Cardiac muscle cell (in vitro differentiated cells and primary cell): Measurements from ENCODE around the gene GNG13. TPM values are rescaled to one million over a fixed set of nuclear protein-coding genes. Genes with fewer than 3 reads are reported as not detected.

Source experiments
- DNase-seq, 2 donors: peaks; one replicate each; pipeline versions ENCODE4 v3.0.0 to v3.0.0-alpha.2; 2010 to 2017; ENCODE audit warnings: low read depth in 1 of 2, low spot score in 1 of 2
- H3K27ac ChIP-seq: fragments of 200-600 bp; sonication (generic); 2 replicates; pipeline ENCODE4 v1.5.1; 2016
- H3K27me3 ChIP-seq: fragments of 200-600 bp; sonication (generic); 2 replicates; pipeline ENCODE4 v1.6.0; 2016; ENCODE audit warnings: control low read depth
- H3K36me3 ChIP-seq: fragments of 200-600 bp; sonication (generic); 2 replicates; pipeline ENCODE4 v1.5.1; 2016; ENCODE audit warnings: control low read depth
- H3K4me1 ChIP-seq: fragments of 200-600 bp; sonication (generic); 2 replicates; pipeline ENCODE4 v1.8.1; 2017; ENCODE audit warnings: low read depth, mild to moderate bottlenecking, mixed run types
- H3K4me3 ChIP-seq: fragments of 200-600 bp; sonication (generic); 2 replicates; pipeline ENCODE4 v1.5.1; 2016; ENCODE audit warnings: mild to moderate bottlenecking
- H3K9me3 ChIP-seq: fragments of 200-600 bp; sonication (generic); 2 replicates; pipeline ENCODE4 v1.5.1; 2017; ENCODE audit warnings: low read depth, mild to moderate bottlenecking, control low read depth
- polyA plus RNA-seq: library from polyadenylated mRNA; unstranded; fragments of >200 nt; fragmentation: Nextera tagmentation; extraction: Ambion mirVana; gene quantifications from 2 replicates; pipeline ENCODE4 v1.2.1, GENCODE V29; 2016
- total RNA-seq: library from RNA; depleted of rRNA; stranded (reverse); fragments of >200 nt; gene quantifications from 2 replicates; pipeline ENCODE4 v1.2.3, GENCODE V29; 2016
- TF ChIP-seq, protein P1 (sequence below): IDR thresholded peaks from 2 replicates; pipeline ENCODE4 v1.5.1; 2012; ENCODE audit warnings: low read depth, mild to moderate bottlenecking, low read length

Gene GNG13
- total and polyA plus RNA-seq, 2 experiments from 2014 or later: 0.79 TPM; not detected in 1

DNA sequence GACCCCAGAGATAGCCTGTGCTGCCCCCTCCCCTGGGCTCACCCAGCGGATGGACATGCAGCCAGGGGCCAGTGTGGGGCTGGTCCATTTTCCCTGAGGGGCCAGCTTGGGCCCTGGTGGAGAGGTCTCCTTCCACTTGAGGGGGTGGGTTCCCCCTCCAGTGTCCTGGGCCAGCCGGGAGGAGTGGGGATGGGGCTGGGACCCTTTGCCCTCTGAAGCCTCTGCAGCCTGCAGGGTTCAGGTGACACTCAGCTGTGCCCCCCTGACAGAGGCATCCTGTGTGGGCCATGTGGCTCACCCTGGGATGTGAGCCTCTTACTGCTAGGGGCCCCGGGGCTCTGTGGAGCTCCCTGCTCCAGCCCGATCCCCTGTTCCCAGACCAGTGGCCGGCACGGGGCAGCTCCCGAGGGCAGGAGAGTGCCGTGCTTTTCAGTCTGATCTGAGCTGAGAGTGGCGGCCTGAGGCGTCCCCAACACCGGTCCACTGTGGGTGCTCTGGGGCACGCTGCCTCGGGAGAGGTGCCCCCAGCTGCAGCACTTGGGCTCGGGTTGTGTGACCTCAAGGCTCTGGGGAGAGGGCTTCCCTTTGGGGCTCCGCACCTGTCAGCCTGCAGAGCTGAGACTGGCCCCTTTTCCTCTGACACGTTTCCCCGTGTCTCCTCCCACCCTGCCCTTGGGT is 439 bp upstream of the GNG13 start:
- no peak overlapping the region for H3K4me3 ChIP-seq
- H3K9me3 ChIP-seq: no peaks in the 10 kb centered on the region
- peaks cover 39% of the 10 kb centered on the region for H3K27me3 ChIP-seq
- no peak overlapping the region for H3K27ac ChIP-seq
- DNase-seq: no peak
- TF ChIP-seq, protein P1, sequence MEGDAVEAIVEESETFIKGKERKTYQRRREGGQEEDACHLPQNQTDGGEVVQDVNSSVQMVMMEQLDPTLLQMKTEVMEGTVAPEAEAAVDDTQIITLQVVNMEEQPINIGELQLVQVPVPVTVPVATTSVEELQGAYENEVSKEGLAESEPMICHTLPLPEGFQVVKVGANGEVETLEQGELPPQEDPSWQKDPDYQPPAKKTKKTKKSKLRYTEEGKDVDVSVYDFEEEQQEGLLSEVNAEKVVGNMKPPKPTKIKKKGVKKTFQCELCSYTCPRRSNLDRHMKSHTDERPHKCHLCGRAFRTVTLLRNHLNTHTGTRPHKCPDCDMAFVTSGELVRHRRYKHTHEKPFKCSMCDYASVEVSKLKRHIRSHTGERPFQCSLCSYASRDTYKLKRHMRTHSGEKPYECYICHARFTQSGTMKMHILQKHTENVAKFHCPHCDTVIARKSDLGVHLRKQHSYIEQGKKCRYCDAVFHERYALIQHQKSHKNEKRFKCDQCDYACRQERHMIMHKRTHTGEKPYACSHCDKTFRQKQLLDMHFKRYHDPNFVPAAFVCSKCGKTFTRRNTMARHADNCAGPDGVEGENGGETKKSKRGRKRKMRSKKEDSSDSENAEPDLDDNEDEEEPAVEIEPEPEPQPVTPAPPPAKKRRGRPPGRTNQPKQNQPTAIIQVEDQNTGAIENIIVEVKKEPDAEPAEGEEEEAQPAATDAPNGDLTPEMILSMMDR: no peak
- H3K36me3 ChIP-seq: no peaks in the 10 kb centered on the region
- H3K4me1 ChIP-seq: peaks cover 4% of the 10 kb centered on the region

DNA sequence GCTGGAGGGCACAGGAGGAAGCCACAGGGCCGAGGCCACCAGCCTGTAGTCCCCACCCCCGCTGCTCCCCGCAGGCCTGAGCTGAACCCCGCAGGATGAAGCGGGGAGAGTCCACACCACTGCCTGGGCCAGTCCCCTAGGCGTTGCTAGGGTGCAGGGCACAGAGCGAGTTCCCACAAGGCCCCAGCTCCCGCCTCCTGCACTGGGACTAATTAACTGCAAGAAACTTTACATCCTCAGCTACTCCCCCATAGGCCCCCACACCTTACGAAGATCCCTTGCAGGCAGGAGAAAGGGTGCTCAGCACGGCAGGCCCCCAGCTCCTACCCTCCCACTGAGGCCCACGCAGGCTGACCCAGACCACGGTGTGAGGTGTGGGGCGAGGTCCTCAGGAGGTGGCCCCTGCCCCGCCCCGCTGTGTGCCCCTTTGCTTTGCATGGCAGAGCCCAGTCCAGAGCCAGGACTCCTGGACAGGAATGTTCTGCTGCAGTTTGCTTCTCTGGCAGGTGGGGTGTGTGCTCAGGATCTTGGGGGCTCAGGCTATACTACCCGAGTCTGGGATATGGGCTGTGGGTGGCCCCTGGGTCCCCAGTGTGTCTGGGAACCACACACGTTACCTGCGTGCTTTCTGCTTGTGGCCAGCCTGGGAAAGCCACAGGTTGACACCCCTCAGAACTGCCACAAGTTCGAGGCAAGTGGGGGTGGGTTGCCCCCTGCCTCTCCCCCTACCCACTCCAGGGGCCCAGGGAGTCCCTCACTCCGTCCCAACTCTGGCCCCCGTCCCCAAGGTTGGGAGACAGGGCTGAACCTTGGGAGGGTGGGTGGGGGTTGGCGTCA is 1.2 kb downstream of the GNG13 start:
- Histone ChIP-seq H3K4me1 (peaks cover 4% of the 10 kb centered on the region), H3K27me3 (peaks cover 39% of the 10 kb centered on the region), H3K36me3 (no peaks in the 10 kb centered on the region), H3K27ac (no peak overlapping the region), H3K9me3 (no peaks in the 10 kb centered on the region), H3K4me3 (no peak overlapping the region)
- no peak for DNase-seq
- TF ChIP-seq, protein P1: no peak

DNA sequence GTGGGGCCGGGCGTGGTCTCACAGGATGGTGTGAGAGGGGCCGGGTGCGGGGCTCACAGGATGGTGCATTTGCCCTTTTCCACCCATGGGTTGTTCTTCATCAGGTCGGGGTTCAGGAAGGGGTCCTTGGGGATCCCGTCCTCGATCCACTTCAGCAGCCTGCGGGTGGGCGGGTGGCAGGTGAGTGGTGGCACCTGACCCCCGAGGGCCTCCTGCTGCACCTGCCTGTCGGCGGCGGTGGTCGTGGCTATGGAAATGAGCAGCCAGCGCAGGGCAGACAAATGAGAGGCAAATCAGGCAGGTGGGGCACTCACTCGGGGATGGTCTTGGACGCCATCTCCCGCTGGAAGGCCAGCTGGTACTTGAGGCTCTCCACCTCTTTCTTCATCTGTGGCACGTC is 1.9 kb downstream of the GNG13 start:
- Histone ChIP-seq H3K4me1 (peaks cover 4% of the 10 kb centered on the region), H3K4me3 (no peak overlapping the region), H3K27me3 (peaks cover 39% of the 10 kb centered on the region), H3K27ac (no peak overlapping the region), H3K36me3 (no peaks in the 10 kb centered on the region), H3K9me3 (no peaks in the 10 kb centered on the region)
- DNase-seq: no peak
- TF ChIP-seq, protein P1: no peak

DNA sequence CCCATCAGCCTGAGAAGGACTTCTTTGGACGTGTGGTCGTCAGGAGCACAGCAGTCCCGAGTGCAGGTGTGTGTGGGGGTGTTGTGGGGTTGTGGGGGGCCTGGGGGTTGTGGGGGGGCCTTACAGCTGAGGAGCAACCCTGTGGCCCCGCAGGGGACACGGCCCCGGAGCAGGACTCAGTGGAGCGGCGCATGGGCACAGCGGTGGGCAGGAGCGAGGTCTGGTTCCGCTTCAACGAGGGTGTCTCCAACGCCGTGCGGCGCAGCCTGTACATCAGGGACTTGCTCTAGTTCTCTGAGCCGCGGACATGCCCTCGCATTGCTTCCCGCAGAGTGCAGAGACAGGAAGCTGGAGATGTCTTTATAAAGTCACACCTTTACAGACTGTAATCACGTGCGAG is 2.8 kb downstream of the GNG13 start:
- Histone ChIP-seq H3K27ac (no peak overlapping the region), H3K27me3 (peaks cover 36% of the 10 kb centered on the region), H3K4me3 (no peak overlapping the region), H3K36me3 (no peaks in the 10 kb centered on the region), H3K9me3 (no peaks in the 10 kb centered on the region), H3K4me1 (peaks cover 4% of the 10 kb centered on the region)
- no peak for DNase-seq
- TF ChIP-seq, protein P1: no peak

DNA sequence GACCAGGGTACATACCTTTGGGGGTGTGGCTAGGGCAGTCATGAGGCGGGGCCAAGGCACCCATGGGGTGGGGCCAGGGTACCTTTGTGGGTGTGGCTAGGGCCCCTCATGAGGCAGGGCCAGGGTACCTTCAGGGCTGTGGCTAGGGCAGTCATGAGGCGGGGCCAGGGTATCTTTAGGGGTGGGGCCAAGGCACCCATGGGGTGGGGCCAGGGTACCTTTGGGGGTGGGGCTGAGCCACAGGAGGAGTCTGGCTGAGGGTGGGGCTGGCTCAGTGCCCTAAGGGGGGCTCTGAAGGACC is 3.5 kb downstream of the GNG13 start:
- Histone ChIP-seq H3K27me3 (peaks cover 30% of the 10 kb centered on the region), H3K9me3 (no peaks in the 10 kb centered on the region), H3K27ac (no peak overlapping the region), H3K4me1 (peaks cover 4% of the 10 kb centered on the region), H3K4me3 (no peak overlapping the region), H3K36me3 (no peaks in the 10 kb centered on the region)
- DNase-seq: no peak
- TF ChIP-seq, protein P1: no peak
